ENCODE data around the gene MSLN. TPM values are rescaled to one million over a fixed set of nuclear protein-coding genes. Genes with fewer than 3 reads are reported as not detected.

Gene MSLN
- total RNA-seq, 1 experiment from 2014 or later = not detected

DNA sequence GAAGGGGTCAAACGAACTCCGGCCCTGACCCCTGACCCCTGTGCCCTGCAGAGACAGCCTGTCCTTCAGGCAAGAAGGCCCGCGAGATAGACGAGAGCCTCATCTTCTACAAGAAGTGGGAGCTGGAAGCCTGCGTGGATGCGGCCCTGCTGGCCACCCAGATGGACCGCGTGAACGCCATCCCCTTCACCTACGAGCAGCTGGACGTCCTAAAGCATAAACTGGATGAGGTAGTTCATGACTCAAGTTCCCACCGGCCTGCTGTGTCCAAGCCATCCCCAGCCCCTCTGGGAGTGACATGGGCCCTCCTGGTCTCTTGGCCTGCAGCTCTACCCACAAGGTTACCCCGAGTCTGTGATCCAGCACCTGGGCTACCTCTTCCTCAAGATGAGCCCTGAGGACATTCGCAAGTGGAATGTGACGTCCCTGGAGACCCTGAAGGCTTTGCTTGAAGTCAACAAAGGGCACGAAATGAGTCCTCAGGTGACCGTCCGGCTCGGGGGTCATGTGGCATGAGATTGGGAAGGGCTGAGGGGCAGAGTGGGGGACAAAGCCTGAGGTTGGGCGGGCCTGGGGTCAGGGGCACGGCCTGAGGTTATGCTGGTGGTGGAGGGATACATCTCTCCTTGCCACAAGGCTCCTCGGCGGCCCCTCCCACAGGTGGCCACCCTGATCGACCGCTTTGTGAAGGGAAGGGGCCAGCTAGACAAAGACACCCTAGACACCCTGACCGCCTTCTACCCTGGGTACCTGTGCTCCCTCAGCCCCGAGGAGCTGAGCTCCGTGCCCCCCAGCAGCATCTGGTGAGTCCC is 5.7 kb downstream of the MSLN start:
- no peak overlapping the region for H3K4me3 ChIP-seq (ENCODE audit: low read depth, low read length, poor library complexity, severe bottlenecking)
- intact Hi-C loops (cut with micrococcal nuclease; ENCODE audit: unreplicated experiment) = no loop called here
- H3K36me3 ChIP-seq (ENCODE audit: insufficient read depth, low read length, poor library complexity, severe bottlenecking) = no peaks in the 10 kb centered on the region
- no peaks in the 10 kb centered on the region for H3K4me1 ChIP-seq (ENCODE audit: insufficient read depth, low read length, poor library complexity, severe bottlenecking)
- no peak overlapping the region for H3K27ac ChIP-seq (ENCODE audit: low read depth, low read length, poor library complexity, severe bottlenecking)
- H3K9me3 ChIP-seq (ENCODE audit: low read depth, low read length, poor library complexity, severe bottlenecking) = no peaks in the 10 kb centered on the region
- BruUV-seq (replicated peaks) = no TSS peak
- TF ChIP-seq, protein P1, sequence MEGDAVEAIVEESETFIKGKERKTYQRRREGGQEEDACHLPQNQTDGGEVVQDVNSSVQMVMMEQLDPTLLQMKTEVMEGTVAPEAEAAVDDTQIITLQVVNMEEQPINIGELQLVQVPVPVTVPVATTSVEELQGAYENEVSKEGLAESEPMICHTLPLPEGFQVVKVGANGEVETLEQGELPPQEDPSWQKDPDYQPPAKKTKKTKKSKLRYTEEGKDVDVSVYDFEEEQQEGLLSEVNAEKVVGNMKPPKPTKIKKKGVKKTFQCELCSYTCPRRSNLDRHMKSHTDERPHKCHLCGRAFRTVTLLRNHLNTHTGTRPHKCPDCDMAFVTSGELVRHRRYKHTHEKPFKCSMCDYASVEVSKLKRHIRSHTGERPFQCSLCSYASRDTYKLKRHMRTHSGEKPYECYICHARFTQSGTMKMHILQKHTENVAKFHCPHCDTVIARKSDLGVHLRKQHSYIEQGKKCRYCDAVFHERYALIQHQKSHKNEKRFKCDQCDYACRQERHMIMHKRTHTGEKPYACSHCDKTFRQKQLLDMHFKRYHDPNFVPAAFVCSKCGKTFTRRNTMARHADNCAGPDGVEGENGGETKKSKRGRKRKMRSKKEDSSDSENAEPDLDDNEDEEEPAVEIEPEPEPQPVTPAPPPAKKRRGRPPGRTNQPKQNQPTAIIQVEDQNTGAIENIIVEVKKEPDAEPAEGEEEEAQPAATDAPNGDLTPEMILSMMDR (conservative IDR thresholded peaks at IDR 0.05; ENCODE audit: low read depth, low read length) = no peak
- TF ChIP-seq EZH2 (IDR thresholded peaks at IDR 0.05; ENCODE audit: borderline replicate concordance, low read depth, low read length, poor library complexity, severe bottlenecking) = no peak
- no peaks in the 10 kb centered on the region for H3K27me3 ChIP-seq (replicated peaks; ENCODE audit: insufficient read depth, low read depth, low read length, poor library complexity)
- CTCF ChIA-PET = no interaction called here
- POLR2A ChIA-PET (ENCODE audit: low non-redundant PET) = no interaction called here
- no peak for DNase-seq (ENCODE audit: low spot score)

DNA sequence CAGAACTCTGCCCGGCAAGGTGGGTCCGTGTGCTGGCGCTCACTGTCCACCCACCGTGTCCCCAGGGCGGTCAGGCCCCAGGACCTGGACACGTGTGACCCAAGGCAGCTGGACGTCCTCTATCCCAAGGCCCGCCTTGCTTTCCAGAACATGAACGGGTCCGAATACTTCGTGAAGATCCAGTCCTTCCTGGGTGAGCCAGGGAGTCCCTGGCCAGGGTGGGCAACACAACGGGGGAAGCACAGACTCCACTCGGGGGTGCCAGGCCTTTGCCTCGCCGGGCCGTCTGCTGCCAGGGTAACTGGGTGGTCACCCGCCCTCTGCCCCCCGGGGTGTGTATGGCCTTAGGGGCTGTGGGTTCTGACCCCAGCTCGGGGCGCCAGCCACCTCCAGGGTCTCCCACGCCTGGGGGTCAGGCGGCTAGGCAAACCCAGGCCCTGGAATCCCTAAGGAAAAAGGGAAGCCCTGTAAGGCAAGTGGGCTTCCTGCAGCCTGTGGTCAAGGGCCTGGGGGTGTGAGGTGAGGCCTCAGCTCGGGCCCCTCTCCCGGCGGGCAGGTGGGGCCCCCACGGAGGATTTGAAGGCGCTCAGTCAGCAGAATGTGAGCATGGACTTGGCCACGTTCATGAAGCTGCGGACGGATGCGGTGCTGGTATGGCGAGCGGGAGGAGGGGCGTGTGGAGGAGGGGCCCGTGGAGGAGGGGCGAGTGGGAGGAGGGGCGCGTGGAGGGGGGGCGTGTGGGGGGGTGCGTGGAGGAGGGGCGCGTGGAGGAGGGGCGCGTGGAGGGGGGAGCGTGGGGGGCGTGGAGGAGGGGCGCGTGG is 6.5 kb downstream of the MSLN start:
- TF ChIP-seq, protein P1 (conservative IDR thresholded peaks at IDR 0.05; ENCODE audit: low read depth, low read length) = no peak
- TF ChIP-seq EZH2 (IDR thresholded peaks at IDR 0.05; ENCODE audit: borderline replicate concordance, low read depth, low read length, poor library complexity, severe bottlenecking) = no peak
- ChIA-PET CTCF (no interaction called here), POLR2A (ENCODE audit: low non-redundant PET) (no interaction called here)
- Histone ChIP-seq H3K4me3 (ENCODE audit: low read depth, low read length, poor library complexity, severe bottlenecking) (no peak overlapping the region), H3K27me3 (replicated peaks; ENCODE audit: insufficient read depth, low read depth, low read length, poor library complexity) (no peaks in the 10 kb centered on the region), H3K27ac (ENCODE audit: low read depth, low read length, poor library complexity, severe bottlenecking) (no peak overlapping the region), H3K36me3 (ENCODE audit: insufficient read depth, low read length, poor library complexity, severe bottlenecking) (no peaks in the 10 kb centered on the region), H3K9me3 (ENCODE audit: low read depth, low read length, poor library complexity, severe bottlenecking) (no peaks in the 10 kb centered on the region), H3K4me1 (ENCODE audit: insufficient read depth, low read length, poor library complexity, severe bottlenecking) (no peaks in the 10 kb centered on the region)
- BruUV-seq (replicated peaks) = no TSS peak
- DNase-seq (ENCODE audit: low spot score) = no peak
- intact Hi-C loops (cut with micrococcal nuclease; ENCODE audit: unreplicated experiment) = no loop called here

DNA sequence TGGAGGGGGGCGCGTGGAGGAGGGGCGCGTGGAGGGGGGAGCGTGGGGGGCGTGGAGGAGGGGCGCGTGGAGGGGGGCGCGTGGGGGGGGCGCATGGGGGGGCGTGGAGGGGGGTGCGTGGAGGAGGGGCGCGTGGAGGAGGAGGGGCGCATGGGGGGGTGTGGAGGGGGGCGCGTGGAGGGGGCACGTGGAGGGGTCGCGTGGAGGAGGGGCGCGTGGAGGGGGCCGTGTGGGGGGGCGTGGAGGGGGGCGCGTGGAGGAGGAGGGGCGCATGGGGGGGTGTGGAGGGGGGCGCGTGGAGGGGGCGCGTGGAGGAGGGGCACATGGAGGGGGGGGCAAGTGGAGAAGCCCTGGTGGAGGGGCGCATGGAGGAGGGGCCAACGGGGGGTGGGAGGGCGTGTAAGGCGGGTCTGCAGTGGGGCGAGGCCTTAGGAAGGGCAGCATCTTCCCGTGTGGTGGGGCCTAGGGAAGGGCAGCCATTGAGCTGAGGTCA is 7.3 kb downstream of the MSLN start:
- no peak for DNase-seq (ENCODE audit: low spot score)
- no peak overlapping the region for H3K27ac ChIP-seq (ENCODE audit: low read depth, low read length, poor library complexity, severe bottlenecking)
- no peak overlapping the region for H3K4me3 ChIP-seq (ENCODE audit: low read depth, low read length, poor library complexity, severe bottlenecking)
- TF ChIP-seq, protein P1 (conservative IDR thresholded peaks at IDR 0.05; ENCODE audit: low read depth, low read length) = no peak
- no peak for TF ChIP-seq EZH2 (IDR thresholded peaks at IDR 0.05; ENCODE audit: borderline replicate concordance, low read depth, low read length, poor library complexity, severe bottlenecking)
- no peaks in the 10 kb centered on the region for H3K36me3 ChIP-seq (ENCODE audit: insufficient read depth, low read length, poor library complexity, severe bottlenecking)
- intact Hi-C loops (cut with micrococcal nuclease; ENCODE audit: unreplicated experiment) = no loop called here
- no TSS peak for BruUV-seq (replicated peaks)
- no peaks in the 10 kb centered on the region for H3K27me3 ChIP-seq (replicated peaks; ENCODE audit: insufficient read depth, low read depth, low read length, poor library complexity)
- no peaks in the 10 kb centered on the region for H3K9me3 ChIP-seq (ENCODE audit: low read depth, low read length, poor library complexity, severe bottlenecking)
- CTCF ChIA-PET = no interaction called here
- POLR2A ChIA-PET (ENCODE audit: low non-redundant PET) = no interaction called here
- no peaks in the 10 kb centered on the region for H3K4me1 ChIP-seq (ENCODE audit: insufficient read depth, low read length, poor library complexity, severe bottlenecking)

All from A673 (cell line).